AG09319 (cell line): ENCODE measurements around the gene AP3B1.

ENCODE experiments used
- DNase-seq: peaks from one replicate; pipeline ENCODE4 v3.0.0-alpha.2; 2010; ENCODE audit warnings: low read depth; ENCODE audit errors: extremely low read depth
- TF ChIP-seq, protein P1 (sequence below): IDR thresholded peaks from 2 replicates; pipeline ENCODE4 v1.5.1; 2011; ENCODE audit warnings: low read depth, mild to moderate bottlenecking, inconsistent platforms, low read length, moderate library complexity

Gene AP3B1

DNA sequence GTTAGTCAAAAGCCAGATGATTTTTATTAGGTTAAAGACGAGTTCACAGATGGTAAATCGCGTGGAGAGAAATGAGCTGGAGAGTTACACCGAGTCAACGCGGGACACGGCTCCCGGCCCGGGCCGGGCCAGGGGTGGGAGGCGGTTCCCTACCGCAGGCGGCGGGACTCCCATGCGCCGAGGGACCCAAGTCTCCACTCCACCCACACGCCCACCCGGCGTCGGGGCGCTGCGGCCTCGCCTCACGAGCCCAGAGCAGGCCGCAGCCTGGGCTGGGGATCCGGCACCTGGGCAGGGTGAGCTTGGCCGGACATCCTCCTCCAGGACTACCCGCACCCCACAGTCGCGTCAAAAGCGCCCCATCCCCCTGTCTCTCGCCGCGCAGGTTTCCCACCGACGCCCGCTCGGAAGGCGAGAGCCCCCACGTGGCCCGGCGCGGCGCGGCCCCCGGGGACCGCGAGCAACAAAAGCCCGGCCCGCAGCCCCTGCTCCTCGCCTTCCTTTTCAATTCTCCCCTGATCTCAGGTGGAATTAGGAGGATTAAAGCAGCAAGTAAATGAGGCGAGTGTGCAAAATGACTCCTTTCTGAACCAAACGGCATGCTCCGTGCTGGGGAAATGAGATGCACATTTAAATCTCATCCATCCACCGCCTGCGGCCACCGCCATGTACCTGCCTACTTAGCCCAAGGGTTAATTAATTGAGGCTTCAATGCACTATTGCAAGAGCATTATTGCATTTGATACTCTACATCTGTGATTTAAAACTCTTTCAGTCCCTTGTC is 321.8 kb downstream of the AP3B1 start:
- TF ChIP-seq, protein P1, sequence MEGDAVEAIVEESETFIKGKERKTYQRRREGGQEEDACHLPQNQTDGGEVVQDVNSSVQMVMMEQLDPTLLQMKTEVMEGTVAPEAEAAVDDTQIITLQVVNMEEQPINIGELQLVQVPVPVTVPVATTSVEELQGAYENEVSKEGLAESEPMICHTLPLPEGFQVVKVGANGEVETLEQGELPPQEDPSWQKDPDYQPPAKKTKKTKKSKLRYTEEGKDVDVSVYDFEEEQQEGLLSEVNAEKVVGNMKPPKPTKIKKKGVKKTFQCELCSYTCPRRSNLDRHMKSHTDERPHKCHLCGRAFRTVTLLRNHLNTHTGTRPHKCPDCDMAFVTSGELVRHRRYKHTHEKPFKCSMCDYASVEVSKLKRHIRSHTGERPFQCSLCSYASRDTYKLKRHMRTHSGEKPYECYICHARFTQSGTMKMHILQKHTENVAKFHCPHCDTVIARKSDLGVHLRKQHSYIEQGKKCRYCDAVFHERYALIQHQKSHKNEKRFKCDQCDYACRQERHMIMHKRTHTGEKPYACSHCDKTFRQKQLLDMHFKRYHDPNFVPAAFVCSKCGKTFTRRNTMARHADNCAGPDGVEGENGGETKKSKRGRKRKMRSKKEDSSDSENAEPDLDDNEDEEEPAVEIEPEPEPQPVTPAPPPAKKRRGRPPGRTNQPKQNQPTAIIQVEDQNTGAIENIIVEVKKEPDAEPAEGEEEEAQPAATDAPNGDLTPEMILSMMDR, result peak; percentile 7; the same call in 1 of the 2 replicates
- DNase-seq, result no peak

DNA sequence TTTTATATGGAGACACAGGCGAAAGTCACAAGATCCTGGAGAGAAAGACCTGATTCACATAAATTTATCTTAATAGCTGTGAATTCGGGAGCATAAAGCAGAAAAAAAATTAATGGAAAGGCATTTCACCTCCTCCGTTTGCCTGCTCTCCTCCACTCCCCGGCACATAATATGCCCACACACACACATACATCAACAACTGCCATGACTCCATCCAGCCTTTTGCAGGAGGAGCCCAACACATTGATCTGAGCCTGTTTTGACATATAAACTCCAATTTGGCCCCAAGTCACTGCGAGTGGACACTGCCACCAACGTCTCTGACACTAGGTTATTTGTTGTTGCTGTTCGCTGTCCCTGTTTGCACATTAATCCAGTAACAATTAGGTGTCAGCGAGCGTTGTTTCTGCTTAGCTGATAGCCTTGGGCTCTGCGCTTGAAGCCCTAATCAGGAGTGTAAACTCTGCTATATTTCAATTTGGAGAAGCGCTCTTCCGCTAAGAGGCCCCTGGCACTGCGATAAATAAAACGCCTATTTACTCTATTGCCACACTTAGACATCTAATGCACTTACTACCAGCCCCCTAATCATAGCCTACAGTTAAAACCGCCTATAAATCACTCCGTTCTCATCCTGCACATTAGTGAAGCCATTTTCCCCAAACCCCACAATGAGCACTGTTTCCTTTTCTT is 322.6 kb downstream of the AP3B1 start:
- TF ChIP-seq, protein P1, result no peak

DNA sequence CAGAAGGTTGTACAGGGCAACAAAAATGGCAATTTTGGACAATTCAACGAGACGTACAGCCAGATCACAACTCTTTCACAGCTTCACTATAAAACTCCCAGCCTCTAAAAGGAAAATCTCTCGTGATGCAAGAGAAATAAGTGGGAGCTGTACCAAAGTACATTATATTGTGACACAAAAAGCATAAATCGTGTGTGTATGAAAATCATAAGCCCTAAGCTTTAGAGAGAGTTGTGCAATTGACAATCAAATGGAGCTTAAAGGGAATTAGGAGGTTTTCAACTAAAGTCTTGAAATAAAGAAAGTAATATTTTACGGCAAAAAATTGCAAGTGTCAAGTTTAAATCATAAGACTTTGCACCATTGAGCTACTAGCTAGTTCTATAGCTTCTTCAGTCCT is 323.6 kb downstream of the AP3B1 start:
- no peak for DNase-seq
- TF ChIP-seq, protein P1, result no peak

More for the DNA sequence above, 322.6 kb downstream of the AP3B1 start:
- DNase-seq, result no peak

DNA sequence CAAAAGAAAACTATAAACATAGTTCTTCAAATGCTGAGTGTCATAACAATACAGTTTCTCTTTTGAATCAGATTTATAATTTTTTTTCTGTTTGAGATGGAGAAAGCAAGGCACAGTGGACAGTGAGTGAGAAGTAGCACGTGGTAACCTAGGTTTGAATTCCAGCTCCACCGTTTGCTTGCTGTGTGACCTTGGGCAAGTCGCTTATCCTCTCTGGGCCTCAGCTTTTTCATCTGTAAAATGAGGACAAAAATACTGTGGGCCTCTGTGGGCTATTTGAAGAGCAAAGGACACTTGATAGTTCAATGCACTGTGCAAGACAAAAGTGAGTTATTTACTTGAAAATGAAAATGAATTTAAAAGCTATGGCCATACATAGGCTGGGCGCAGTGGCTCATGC is 330.7 kb downstream of the AP3B1 start:
- TF ChIP-seq, protein P1, result no peak
- no peak for DNase-seq

DNA sequence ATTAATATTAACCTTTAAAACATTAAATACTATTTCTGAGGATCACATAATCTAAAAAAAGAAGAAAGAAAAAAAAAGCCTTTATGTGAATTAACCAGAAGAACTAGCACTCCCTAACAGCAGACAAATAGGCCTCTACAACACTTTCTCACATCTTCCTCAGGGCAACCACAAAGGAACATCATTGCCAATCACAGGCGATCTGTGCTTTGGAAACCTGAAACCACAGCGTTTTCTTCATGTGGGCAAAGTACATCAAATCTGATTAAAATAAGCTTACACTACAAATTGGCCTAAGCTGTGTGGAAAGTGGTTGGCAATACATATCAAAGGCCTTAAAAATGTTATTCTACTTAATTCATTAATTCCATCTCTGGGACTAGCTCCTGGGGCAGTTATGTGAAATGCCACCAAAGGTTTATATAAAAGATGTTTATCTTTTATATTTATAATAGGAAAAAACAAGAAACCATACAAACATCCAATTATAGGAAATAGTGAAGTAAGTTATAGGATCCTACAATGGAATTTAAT is 333.6 kb downstream of the AP3B1 start:
- TF ChIP-seq, protein P1, result no peak
- DNase-seq, result no peak

DNA sequence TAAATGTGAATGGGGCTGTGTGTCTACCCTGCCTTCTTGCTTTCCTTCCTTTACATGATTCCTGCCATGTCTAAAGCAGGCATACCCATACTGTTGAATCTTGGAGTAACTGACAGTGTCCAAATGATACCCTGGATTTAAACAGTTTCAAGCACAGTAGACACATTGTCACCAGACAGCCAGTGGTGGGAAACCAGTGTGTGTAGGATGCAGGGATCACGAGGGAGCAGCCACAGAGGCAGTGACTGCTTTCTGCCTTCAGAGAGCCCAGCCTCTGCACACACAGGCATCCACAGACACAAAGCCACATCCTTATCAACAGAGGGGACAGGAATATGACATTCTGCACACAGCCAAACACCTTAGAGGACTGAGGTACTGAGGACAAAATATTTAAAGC is 334.2 kb downstream of the AP3B1 start:
- no peak for DNase-seq
- TF ChIP-seq, protein P1, result no peak
